Measurements from ENCODE around the gene LAPTM5. TPM values are rescaled to one million over a fixed set of nuclear protein-coding genes. Genes with fewer than 3 reads are reported as not detected.

Gene LAPTM5
- total and polyA plus RNA-seq, 2 donors (not counting 3 experiments of a cell fraction or from before 2014, with no cell fraction given) = 83.4 to 95.2 TPM

DNA sequence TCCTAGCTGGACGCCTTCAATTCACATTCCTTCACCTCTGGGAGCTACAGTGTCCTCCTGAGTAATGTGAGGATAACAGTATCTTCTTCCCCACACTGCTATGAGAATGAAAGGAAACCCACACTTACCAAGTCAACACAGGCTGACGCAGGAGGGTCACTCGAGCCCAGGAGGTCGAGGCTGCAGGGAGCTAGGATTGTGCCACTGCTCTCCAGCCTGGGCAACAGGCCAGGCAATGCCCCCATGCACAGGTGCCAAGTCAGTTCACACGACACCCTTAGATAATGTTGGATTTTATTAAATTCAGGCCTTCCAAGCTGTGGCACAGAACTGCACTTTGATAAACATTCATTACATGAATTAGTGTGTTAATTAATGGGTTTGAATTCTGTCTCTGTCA lies 66.1 kb downstream of the LAPTM5 start:
- Histone ChIP-seq H3K27ac (ENCODE audit: insufficient read depth, low read depth, low read length) (no peak overlapping the region), H3K9me3 (replicated peaks; ENCODE audit: control insufficient read depth, insufficient read depth, low read length) (no peaks in the 10 kb centered on the region), H4K20me1 (replicated peaks; ENCODE audit: control insufficient read depth, extremely low read depth, insufficient read depth, low read length) (no peaks in the 10 kb centered on the region), H3K9ac (replicated peaks; ENCODE audit: extremely low read depth, insufficient read depth, low read length) (no peak overlapping the region), H3K36me3 (ENCODE audit: control insufficient read depth in 2 of 2, extremely low read depth in 1 of 2, insufficient read depth in 2 of 2, low read length in 2 of 2) (no peaks in the 10 kb centered on the region), H3K27me3 (ENCODE audit: control insufficient read depth in 2 of 2, insufficient read depth in 2 of 2, low read length in 2 of 2) (peaks cover 3 to 4% of the 10 kb centered on the region in 2 experiments), H3K79me2 (ENCODE audit: control insufficient read depth, insufficient read depth, low read length) (no peaks in the 10 kb centered on the region), H3K4me1 (ENCODE audit: control insufficient read depth, extremely low read depth, insufficient read depth, low read length) (no peaks in the 10 kb centered on the region), H3K4me2 (ENCODE audit: insufficient read depth, low read length) (no peak overlapping the region), H2AFZ (ENCODE audit: low read depth, low read length) (no peak overlapping the region), H3K4me3 (replicated peaks in 1 of 3; ENCODE audit: insufficient read depth in 1 of 3, low read depth in 1 of 3, low read length in 3 of 3) (no peak overlapping the region), H3K9me1 (replicated peaks; ENCODE audit: control insufficient read depth, extremely low read depth, insufficient read depth, low read length) (no peaks in the 10 kb centered on the region)
- TF ChIP-seq JUN (IDR thresholded peaks at IDR 0.05; ENCODE audit: borderline replicate concordance, insufficient read depth, insufficient read length, low read depth) (no peak), POLR2A (IDR thresholded peaks at IDR 0.05; ENCODE audit: low read depth, low read length) (no peak), GATA2 (IDR thresholded peaks at IDR 0.05; ENCODE audit: insufficient read depth, insufficient read length, low read depth, low read length) (no peak), MYC (IDR thresholded peaks at IDR 0.05; ENCODE audit: low read depth, low read length) (no peak), POLR2AphosphoS5 (IDR thresholded peaks at IDR 0.05; ENCODE audit: insufficient read depth, low read depth, low read length) (no peak), EZH2 (IDR thresholded peaks at IDR 0.05; ENCODE audit: borderline replicate concordance, low read depth, low read length, severe bottlenecking) (no peak), CTCF (IDR thresholded peaks at IDR 0.05; ENCODE audit: extremely low read depth in 1 of 2, insufficient read depth in 1 of 2, low read depth in 1 of 2, low read length in 2 of 2) (no peak)
- ChIA-PET CTCF (no interaction called here), POLR2A (no interaction called here)
- dilution Hi-C loops (cut with MboI; ENCODE audit: extremely low pct_ligation_motif_present, low sequenced_read_pairs) (no loop called here), intact Hi-C loops (cut with micrococcal nuclease) (no loop called here)
- DNase-seq (ENCODE audit: low read depth, low spot score) = no peak
- no TSS peak for BruUV-seq (replicated peaks)
- no peak for FAIRE-seq
